Measurements from ENCODE around the gene GNPDA1.

DNA sequence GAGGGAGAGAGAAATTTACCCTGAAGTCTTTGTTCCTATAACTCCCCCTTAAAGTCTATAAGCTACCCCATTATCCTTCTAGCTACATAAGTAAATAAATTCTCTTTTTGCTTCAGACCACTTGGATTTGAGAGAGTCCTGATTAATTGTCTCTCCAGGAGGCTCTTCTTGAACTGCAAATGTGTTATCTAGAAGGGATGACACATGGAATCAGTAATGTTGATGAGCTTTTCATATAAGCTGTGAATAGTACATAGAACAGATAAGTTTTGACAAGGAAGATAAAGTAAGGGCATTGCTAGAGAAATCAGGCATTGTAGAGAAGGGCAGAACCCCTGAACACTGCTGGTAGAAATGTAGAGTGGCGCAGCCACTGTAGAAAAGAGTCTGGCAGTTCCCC is 42.5 kb upstream of the GNPDA1 start:
- TF ChIP-seq, protein P1, sequence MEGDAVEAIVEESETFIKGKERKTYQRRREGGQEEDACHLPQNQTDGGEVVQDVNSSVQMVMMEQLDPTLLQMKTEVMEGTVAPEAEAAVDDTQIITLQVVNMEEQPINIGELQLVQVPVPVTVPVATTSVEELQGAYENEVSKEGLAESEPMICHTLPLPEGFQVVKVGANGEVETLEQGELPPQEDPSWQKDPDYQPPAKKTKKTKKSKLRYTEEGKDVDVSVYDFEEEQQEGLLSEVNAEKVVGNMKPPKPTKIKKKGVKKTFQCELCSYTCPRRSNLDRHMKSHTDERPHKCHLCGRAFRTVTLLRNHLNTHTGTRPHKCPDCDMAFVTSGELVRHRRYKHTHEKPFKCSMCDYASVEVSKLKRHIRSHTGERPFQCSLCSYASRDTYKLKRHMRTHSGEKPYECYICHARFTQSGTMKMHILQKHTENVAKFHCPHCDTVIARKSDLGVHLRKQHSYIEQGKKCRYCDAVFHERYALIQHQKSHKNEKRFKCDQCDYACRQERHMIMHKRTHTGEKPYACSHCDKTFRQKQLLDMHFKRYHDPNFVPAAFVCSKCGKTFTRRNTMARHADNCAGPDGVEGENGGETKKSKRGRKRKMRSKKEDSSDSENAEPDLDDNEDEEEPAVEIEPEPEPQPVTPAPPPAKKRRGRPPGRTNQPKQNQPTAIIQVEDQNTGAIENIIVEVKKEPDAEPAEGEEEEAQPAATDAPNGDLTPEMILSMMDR (IDR thresholded peaks at IDR 0.05): no peak
- TF ChIP-seq POLR2A (IDR thresholded peaks at IDR 0.05) (no peak), POLR2AphosphoS5 (IDR thresholded peaks at IDR 0.05) (no peak)
